GM18508 (cell line): ENCODE measurements around the gene PPP6R3.
"Not testable (repeated sequence)": the region's sequence is repeated elsewhere in the genome, so short reads cannot be mapped to it uniquely, and the experiment has no call there.

ENCODE experiments used
- ATAC-seq: cut with Tn5 transposase; IDR thresholded peaks from one replicate; pipeline ENCODE4 v1.9.1; 2021; ENCODE audit warnings: moderate number of reproducible peaks; ENCODE audit not compliant: insufficient read depth, unreplicated experiment

PPP6R3 gene

GRCh38 chr11:68517121-68517741 lies 56.7 kb downstream of the PPP6R3 start:
- ATAC-seq = no peak

GRCh38 chr11:68518191-68518590 lies 57.6 kb downstream of the PPP6R3 start:
- ATAC-seq = no peak

- ATAC-seq = no peak
Measured at GRCh38 chr11:68521969-68522652, 61.6 kb downstream of the PPP6R3 start.

- no peak for ATAC-seq
Measured at GRCh38 chr11:68523033-68523432, 62.5 kb downstream of the PPP6R3 start.

DNA sequence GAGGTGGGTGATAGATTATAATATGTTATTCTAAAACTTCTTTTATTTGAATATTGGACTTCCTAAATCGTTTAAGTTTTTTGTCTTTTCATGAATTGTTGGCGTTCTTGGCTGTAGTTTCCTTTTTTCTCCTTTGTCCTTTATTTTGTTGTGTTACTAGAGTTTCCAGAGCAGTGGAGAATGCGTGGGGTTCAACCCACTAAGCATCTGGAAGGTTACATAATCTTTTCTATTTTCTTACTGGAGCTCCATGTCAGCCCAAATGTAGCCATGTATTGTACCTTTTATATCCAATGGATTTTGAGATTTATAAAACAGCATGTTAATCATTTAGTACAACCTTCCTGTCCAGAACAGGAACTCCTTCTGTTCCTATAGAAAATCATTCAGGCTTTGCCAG lies 63.2 kb downstream of the PPP6R3 start:
- ATAC-seq = no peak

DNA sequence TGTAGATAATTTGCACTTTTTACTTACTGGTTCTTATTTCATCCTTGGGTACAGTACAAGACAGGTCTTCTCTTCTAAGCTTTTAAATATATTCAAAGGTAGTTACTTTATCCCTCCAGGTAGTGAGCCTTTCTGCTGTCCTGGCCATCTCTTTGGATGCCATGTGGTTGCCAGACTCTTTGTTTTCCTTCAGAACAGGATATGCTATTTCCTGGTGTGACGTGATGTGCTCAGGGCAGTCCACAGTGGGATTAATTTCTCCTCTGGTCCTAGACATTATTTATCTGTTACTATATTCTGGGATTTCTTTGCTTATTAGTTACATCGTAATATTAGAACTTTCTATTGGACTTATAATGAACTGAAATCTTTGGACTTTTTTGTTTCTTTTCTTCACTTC lies 63.7 kb downstream of the PPP6R3 start:
- ATAC-seq = no peak

- no peak for ATAC-seq
Measured at GRCh38 chr11:68524681-68525080, 64.1 kb downstream of the PPP6R3 start.

- ATAC-seq = no peak
Measured at GRCh38 chr11:68525336-68525735, 64.8 kb downstream of the PPP6R3 start.

DNA sequence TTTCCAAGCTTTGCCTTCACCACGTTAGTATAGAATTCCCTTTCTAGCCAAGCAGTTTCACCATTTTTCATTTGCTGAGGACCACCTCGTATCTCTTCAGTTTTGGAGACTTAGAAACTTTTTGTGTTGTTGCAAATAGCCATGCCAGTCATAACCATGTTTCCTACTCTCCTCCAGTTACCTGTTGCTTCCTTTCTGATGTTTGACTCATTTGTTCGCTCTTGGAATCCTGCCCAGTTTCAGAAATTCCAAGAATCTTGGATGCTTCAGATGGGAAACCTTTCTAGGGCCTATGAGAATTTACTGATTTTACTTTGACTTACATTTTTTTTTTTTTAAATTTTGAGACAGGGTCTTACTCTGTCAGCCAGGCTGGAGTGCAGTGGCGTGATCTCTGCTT lies 65.4 kb downstream of the PPP6R3 start:
- no peak for ATAC-seq

DNA sequence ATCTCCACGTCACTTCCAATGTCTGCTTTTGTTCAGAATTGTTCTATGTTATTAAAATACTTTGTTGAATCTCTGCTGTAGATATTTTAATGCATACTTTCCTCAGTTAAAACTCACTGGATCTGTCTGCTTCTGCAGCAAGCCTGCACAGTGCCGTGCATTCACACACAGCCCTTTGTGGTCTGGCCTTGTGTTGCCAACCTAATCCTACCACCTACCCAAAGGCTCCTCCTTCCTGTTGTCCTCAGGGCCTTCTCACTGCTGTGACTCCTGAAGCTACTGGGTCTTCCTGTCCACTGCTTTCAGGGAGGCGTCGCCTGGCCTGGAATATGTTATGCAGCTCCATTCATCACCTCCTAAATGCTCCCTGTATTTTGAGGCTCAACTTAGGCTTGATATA lies 67.0 kb downstream of the PPP6R3 start:
- ATAC-seq = no peak

DNA sequence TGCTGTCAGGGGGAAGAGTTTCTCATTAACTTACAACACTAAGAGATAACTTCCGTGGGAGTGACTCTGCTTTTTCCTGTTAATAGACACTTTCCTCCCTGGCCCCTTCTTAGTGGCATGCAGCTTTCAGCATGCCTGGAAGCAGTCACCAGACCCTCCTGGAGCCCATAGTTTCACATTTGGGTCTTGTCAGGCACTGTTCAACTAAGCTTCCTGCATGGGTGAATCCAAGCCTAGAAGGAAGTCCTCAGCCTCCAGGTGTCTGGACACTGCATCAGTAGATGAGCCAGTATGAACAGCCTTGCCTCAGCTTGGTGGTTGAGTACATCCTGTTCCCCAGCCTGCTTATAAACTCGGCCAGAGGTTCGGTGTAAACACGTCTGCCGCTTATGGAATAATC lies 68.1 kb downstream of the PPP6R3 start:
- ATAC-seq = no peak

- ATAC-seq = no peak
Measured at GRCh38 chr11:68531129-68531693, 70.7 kb downstream of the PPP6R3 start.

GRCh38 chr11:68532727-68533369 lies 72.3 kb downstream of the PPP6R3 start:
- no peak for ATAC-seq

- ATAC-seq = no peak
Measured at GRCh38 chr11:68533945-68534344, 73.4 kb downstream of the PPP6R3 start.

GRCh38 chr11:68535098-68535497 lies 74.5 kb downstream of the PPP6R3 start:
- ATAC-seq = no peak

DNA sequence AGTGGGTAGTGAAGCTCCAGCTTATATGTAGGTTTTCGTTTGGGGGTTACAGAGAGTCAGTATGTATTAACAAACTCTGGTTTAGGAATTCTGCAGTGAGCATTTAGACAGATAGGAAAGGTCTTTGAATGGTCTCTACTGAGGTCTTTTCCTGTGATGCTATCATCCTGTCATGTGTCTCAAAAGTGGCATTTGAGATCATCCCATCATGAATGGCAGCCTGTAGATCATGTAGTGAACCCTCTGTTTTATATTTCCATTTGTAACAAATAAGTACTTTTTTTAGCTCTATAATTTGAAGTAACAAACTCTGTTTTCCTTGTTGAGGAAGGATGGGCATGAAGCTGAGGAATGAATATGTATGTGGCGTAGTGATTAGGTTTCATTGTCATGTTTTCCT lies 76.2 kb downstream of the PPP6R3 start:
- no peak for ATAC-seq

- ATAC-seq = no peak
Measured at GRCh38 chr11:68538025-68538424, 77.5 kb downstream of the PPP6R3 start.

- no peak for ATAC-seq
Measured at GRCh38 chr11:68539395-68539794, 78.8 kb downstream of the PPP6R3 start.

DNA sequence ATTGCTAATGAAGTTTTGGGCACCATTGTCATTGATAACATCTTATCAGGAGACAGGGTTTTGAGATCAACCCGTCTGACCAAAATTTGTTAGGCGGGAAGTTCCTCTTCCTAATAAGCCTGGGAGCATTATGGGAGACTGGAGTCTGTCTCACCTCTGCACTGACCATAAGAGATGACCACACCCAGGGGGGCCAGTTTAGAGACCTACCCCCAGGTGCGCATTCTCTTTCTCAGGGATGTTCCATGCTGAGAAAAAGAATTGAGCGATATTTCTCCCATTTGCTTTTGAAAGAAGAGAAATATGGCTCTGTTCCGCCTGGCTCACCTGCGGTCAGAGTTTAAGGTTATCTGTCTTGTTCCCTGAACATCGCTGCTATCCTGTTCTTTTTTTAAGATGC lies 80.0 kb downstream of the PPP6R3 start:
- not testable (repeated sequence) for ATAC-seq

GRCh38 chr11:68541116-68541515 lies 80.6 kb downstream of the PPP6R3 start:
- ATAC-seq = no peak

GRCh38 chr11:68541991-68542390 lies 81.4 kb downstream of the PPP6R3 start:
- no peak for ATAC-seq
